OCI-M1 (cell line): ENCODE results near the gene ACVR2B.
"Not testable (repeated sequence)": the region's sequence is repeated elsewhere in the genome, so short reads cannot be mapped to it uniquely, and the experiment has no call there.

Experiments used
- DNase-seq: peaks from one replicate; lab custom pipeline; 2025; lab: John Stamatoyannopoulos, UW

ACVR2B gene

GRCh38 chr3:38453075-38453912 is at the start of gene ACVR2B:
TSS of gene ACVR2B (plus strand) at chr3:38453890. CDS start at chr3:38454323, 433 bp downstream.
- peak; percentile 87 for DNase-seq

- DNase-seq = no peak
Measured at GRCh38 chr3:38404286-38404685, 49.4 kb upstream of the ACVR2B start.

- DNase-seq = no peak
Measured at GRCh38 chr3:38411591-38411990, 42.1 kb upstream of the ACVR2B start.

DNA sequence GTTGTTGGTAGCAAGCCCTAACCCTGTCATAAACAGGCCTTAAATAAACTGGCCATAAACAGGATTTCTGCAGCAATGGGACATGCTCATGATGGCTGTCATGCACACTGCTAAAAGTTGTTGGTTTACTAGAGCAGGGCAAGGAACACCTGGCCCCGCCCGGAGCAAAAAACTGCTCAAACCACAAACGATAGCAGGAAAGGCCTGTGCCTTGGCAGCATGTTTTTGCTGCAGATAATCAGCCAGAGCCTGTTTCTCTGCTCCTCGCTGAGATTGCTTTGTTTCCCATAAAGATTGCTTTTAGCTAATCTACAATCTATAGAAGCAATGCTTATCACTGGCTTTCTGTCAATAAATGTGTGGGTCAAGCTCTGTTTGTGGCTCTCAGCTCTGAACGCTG is 32.9 kb upstream of the ACVR2B start:
- DNase-seq = not testable (repeated sequence)

- no peak for DNase-seq
Measured at GRCh38 chr3:38421679-38422336, 31.9 kb upstream of the ACVR2B start.

DNA sequence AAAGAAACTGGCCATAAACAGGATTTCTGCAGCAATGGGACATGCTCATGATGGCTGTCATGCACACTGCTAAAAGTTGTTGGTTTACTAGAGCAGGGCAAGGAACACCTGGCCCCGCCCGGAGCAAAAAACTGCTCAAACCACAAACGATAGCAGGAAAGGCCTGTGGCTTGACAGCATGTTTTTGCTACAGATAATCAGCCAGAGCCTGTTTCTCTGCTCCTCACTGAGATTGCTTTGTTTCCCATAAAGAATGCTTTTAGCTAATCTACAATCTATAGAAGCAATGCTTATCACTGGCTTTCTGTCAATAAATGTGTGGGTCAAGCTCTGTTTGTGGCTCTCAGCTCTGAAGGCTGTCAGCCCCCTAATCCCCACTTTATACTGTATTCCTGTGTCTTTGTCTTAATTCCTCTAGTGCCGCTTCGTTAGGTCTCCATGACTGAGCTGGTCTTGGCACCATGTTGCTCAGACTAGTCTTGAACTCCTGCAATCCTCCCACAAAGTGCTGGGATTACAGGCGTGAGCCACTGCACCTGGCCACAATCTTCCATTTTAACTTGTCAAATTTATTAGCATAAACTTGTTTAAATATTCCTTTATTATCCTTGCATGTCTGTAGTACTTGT is 26.8 kb upstream of the ACVR2B start:
- not testable (repeated sequence) for DNase-seq

- DNase-seq = not testable (repeated sequence)
Measured at GRCh38 chr3:38432871-38433658, 20.6 kb upstream of the ACVR2B start.

GRCh38 chr3:38433661-38434060 is 20.0 kb upstream of the ACVR2B start:
- DNase-seq = not testable (repeated sequence)

DNA sequence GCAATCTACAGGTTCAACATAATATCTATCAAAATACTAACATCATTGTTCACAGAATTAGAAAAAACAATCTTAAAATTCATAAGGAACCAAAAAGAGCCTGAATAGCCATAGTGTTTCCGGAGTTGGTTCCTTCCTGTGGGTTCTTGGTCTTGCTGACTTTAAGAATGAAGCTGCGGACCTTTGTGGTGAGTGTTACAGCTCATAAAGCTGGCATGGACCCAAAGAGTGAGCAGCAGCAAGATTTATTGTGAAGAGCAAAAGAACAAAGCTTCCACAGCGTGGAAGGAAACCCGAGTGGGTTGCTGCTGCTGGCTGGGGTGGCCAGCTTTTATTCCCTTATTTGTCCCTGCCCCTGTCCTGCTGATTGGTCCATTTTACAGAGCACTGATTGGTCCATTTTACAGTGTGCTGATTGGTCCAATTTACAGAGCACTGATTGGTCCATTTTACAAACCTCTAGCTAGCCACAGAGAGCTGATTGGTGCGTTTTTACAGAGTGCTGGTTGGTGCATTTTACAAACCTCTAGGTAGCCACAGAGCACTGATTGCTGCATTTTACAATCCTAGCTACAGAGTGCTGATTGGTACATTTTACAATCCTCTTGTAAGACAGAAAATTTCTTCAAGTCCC is 15.1 kb upstream of the ACVR2B start:
- not testable (repeated sequence) for DNase-seq

DNA sequence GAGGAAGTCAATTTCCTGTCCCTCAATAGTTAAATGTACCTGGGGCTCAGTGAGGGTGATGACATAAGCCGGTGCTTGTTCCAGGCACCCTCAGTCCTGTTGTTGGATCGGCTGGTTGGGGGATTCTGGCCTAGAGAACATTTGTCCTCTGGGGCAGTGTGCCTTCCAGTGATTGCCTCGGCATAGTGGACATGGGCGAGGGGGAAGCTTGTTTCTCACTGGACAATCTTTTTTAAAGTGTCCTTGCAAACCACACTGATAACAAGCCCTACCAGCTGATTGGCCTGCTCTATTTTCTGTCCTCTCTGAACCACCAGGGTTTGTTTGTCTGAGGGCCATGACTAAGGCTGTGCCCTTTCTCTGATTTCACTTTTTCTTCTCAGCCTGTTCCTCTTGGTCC is 10.5 kb upstream of the ACVR2B start:
- DNase-seq = not testable (repeated sequence)

DNA sequence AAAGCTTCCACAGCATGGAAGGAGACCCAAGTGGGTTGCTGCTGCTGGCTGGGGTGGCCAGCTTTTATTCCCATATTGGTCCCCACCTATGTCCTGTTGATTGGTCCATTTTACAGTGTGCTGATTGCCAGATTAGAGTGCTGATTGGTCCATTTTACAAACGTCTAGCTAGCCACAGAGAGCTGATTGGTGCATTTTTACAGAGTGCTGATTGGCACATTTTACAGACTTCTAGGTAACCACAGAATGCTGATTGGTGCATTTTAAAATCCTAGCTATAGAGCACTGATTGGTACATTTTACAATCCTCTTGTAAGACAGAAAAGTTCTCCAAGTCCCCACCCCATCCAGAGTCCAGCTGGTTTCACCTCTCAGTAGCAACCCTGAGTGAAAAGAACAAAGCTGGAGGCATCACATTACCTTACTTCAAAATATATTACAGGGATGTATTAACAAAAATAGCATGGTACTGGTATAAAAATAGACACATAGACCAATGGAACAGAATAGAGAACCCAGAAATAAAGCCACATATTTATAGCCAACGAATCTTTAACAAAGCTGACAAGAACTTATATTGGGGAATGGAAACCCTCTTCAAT is 7.5 kb upstream of the ACVR2B start:
- no peak for DNase-seq

DNA sequence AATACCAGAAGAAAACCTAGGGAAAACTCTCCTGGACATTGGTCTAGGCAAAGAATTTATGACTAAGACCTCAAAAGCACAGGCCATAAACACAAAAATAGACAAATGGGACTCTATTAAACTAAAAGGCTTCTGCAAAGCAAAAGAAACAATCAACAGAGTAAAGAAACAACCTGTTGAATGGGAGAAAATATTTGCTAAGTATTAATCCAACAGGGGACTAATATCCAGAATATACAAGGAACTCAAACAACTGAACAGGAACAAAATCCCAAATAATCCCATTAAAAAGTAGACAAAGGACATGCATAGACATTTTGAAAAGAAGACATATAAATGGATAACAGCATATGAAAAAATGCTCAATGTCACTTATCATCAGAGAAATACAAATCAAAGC is 6.9 kb upstream of the ACVR2B start:
- DNase-seq = no peak

- no peak for DNase-seq
Measured at GRCh38 chr3:38450853-38451252, 2.8 kb upstream of the ACVR2B start.

DNA sequence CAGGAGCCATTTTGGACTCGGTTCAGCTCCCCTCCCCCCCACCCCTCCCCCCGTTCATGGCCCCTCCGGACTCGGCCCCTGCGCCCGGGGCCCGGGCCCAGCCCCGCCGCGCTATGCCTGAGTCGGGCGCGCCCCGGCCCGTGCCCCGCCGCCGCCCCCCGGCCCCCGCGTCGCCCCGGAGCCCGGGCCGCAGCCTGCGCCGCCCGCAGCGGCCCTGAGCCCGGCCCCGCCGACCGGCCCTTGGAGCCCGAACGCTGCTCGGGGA is 155 bp downstream of the ACVR2B start:
- no peak for DNase-seq

DNA sequence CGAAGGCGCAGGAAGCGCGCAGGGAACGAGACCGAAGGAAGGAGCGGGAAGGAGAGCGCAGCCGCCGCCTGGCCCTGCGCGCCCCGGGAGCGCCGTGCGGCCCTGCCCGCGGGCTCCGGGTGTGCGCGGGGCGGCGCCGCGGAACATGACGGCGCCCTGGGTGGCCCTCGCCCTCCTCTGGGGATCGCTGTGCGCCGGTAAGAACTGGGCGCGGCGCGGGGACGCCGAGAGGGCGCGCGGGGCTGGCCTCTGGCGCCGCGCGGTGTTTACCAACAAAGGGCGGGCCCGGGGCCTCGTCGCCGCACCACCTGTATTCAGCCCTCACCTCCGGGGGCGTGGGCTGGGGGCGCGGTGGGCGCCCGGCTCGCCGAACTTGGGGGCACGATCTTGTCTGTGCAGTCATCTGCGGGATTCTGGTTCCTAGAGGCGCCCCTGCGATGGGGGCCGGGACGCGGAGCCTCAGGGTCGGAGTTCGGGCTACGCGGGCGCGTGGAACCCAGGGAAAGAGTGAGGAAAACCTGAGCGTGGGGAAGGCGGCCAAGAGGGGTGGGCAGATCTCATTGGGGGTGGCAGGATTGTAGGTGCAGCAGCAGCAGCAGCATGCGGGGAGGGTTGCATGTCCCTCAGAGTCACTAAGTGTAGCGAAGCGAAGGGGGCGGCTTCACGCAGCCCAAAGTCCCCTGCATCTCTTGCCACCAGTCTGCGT is 641 bp downstream of the ACVR2B start:
- peak; percentile 51 for DNase-seq

DNA sequence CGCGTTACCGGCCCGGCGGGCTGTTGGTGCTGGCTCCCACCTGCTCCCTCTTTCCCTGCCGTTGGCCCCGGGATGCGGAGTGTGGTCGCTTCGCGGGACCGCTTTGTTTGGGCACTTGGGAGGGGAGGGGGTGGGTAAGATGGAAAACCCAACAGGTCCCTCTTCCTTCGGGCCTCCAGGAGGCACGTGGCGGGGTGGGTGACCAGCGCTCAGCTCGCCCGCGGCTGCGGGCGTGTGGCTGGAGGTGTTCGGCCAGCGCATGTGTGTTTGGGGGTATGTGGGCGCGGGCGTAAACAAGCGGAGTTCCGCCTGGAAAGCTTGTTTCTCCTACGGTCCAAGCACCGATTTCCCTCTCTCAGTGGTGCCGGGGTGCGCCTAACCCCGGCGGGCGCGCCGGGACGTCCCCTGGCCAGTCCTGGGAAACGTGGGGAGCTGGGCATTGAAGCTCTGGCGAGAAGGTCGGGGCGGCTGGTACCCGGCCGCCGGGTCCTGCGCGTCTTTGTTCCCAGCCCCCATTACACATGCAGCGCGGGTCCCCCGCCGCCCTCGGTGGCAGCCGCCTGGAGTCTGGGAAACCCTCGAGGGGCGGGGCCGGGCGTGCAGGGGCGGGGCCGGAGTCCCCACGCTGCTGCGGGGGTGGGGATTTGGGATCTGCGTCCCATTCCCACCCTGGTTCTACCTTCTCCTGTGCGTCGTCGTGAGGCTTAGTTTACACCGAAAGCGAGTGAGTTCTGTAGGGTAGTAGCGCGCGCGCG is 1.4 kb downstream of the ACVR2B start:
- peak; percentile 69 for DNase-seq

DNA sequence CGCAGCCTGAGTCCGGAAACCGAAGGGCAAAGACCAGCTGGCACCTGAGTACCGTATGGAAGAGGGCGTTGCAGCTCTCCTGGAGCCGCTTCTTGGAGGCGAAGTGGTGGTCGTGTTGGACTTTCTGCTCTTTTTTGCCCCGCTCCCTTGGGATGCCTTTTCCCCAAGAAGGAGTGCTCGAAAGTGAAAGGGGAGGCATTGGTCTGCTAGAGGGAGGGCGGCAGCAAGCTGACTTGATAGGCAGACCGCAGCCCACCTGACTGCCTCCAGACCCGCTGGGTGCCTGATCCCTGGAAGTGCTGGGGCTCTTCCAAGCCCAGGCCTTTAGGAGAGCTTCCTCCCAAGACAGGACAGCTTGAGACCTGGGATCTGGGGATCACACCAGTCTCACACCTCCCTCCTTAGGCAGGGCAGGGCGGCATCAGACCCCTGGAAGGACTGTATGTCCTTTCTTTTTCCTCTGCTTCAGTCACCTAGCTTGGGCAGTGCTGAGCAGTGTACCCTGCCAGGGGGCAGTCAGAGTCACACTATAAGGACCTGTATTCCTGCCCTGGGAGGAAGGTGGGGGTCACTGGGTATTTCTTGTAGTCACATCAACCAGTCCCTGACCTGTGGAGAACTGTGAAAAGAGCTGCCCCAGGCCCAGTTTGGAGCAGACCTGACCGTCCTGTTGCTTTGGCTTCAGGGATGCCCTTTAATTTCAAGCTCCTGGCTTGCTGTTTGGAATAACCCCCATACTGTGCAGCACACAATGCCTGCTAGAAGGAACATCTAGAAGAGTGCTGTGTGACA is 2.1 kb downstream of the ACVR2B start:
- peak; percentile 69 for DNase-seq

DNA sequence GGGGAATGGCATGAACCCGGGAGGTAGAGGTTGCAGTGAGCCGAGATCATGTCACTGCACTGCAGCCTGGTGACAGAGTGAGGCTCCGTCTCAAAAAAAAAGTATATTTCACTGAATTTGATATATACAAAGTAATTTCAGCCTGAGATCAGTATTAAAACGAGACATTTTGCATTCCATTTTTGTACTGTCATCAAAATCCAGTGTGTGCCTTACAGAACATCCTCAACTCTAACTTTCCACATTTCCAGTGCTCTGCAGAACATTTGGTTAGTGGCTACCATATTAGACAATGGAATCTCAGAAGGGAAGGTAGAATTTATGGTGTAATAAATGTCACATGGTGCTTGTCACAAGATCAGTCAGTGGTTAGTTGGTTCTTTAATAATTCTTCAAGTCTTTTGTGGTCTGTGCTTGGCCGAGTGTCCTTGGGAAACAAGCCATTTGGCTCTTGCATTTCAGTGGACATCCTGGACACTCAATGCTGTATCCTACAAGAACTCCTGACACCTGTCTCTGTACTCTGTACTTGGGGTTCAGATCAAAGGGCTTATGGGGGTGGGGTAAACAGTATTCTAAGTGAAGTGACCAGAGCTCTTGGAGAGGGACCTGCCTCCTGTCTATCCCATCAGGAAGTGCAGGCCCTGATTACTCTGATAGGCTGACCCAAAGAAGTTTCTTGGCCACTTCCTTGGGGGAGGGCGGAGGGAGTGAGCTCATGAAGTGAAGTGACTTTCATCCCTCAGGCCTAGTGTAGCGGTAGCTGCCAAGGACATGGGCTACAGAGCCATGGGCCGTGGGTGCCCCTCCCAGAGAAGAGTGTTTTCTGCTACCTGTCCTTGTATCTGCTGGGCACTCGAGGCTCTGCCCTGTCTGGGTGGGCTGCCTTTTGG is 3.7 kb downstream of the ACVR2B start:
- DNase-seq = peak; percentile 17
